NCI-H510A treated with DMSO at 0.1 percent for 48 hours (cell line): ENCODE measurements around the gene CAPN10.

Source experiments
- DNase-seq: peaks from one replicate; lab custom pipeline; 2025; lab: John Stamatoyannopoulos, UW

Gene CAPN10

GRCh38 chr2:240589375-240589774, 2.8 kb downstream of the CAPN10 start:
- no peak for DNase-seq

GRCh38 chr2:240589850-240590525, 3.5 kb downstream of the CAPN10 start:
- DNase-seq: no peak

GRCh38 chr2:240590681-240591111, 4.2 kb downstream of the CAPN10 start:
- no peak for DNase-seq

- no peak for DNase-seq
Measured at GRCh38 chr2:240591226-240591625, 4.7 kb downstream of the CAPN10 start.

- no peak for DNase-seq
Measured at GRCh38 chr2:240591784-240592183, 5.2 kb downstream of the CAPN10 start.

- DNase-seq: no peak
Measured at GRCh38 chr2:240593026-240593702, 6.6 kb downstream of the CAPN10 start.

- DNase-seq: no peak
Measured at GRCh38 chr2:240593703-240594451, 7.3 kb downstream of the CAPN10 start.

GRCh38 chr2:240594511-240595380, 8.2 kb downstream of the CAPN10 start:
- no peak for DNase-seq

GRCh38 chr2:240595381-240596079, 9.0 kb downstream of the CAPN10 start:
- no peak for DNase-seq

GRCh38 chr2:240596080-240596460, 9.5 kb downstream of the CAPN10 start:
- DNase-seq: no peak

GRCh38 chr2:240596491-240596931, 10.0 kb downstream of the CAPN10 start:
- no peak for DNase-seq

GRCh38 chr2:240597054-240597418, 10.5 kb downstream of the CAPN10 start:
- DNase-seq: no peak

GRCh38 chr2:240597419-240598181, 11.1 kb downstream of the CAPN10 start:
- no peak for DNase-seq

GRCh38 chr2:240598311-240598911, 11.9 kb downstream of the CAPN10 start:
- DNase-seq: no peak

- no peak for DNase-seq
Measured at GRCh38 chr2:240599141-240599583, 12.6 kb downstream of the CAPN10 start.

- DNase-seq: no peak
Measured at GRCh38 chr2:240600451-240600961, 14.0 kb downstream of the CAPN10 start.

- no peak for DNase-seq
Measured at GRCh38 chr2:240601061-240601830, 14.7 kb downstream of the CAPN10 start.

GRCh38 chr2:240601831-240602160, 15.3 kb downstream of the CAPN10 start:
- no peak for DNase-seq
